HG02970 (cell line): ENCODE measurements around the gene EID3.
"Not testable (repeated sequence)": the region's sequence is repeated elsewhere in the genome, so short reads cannot be mapped to it uniquely, and the experiment has no call there.

Experiments
- ATAC-seq: cut with Tn5 transposase; IDR thresholded peaks from one replicate; pipeline ENCODE4 v1.9.1; 2021; ENCODE audit warnings: mild to moderate bottlenecking, moderate library complexity, moderate number of reproducible peaks; ENCODE audit not compliant: unreplicated experiment, low FRiP score

The EID3 gene

GRCh38 chr12:104310751-104311633 is 7.5 kb downstream of the EID3 start:
- no peak for ATAC-seq

GRCh38 chr12:104312202-104312601 is 8.7 kb downstream of the EID3 start:
- no peak for ATAC-seq

GRCh38 chr12:104312654-104313053 is 9.1 kb downstream of the EID3 start:
- no peak for ATAC-seq

- no peak for ATAC-seq
Measured at GRCh38 chr12:104313568-104314241, 10.2 kb downstream of the EID3 start.

GRCh38 chr12:104314242-104314614 is 10.7 kb downstream of the EID3 start:
- ATAC-seq: no peak

- no peak for ATAC-seq
Measured at GRCh38 chr12:104315326-104316224, 12.0 kb downstream of the EID3 start.

- ATAC-seq: no peak
Measured at GRCh38 chr12:104316936-104317335, 13.4 kb downstream of the EID3 start.

GRCh38 chr12:104317538-104318210 is 14.1 kb downstream of the EID3 start:
- no peak for ATAC-seq

GRCh38 chr12:104319028-104319427 is 15.5 kb downstream of the EID3 start:
- no peak for ATAC-seq

- no peak for ATAC-seq
Measured at GRCh38 chr12:104319918-104320626, 16.5 kb downstream of the EID3 start.

GRCh38 chr12:104320627-104321024 is 17.1 kb downstream of the EID3 start:
- no peak for ATAC-seq

- no peak for ATAC-seq
Measured at GRCh38 chr12:104321949-104322348, 18.4 kb downstream of the EID3 start.

- not testable (repeated sequence) for ATAC-seq
Measured at GRCh38 chr12:104322533-104322932, 19.0 kb downstream of the EID3 start.

GRCh38 chr12:104323899-104324298 is 20.4 kb downstream of the EID3 start:
- ATAC-seq: no peak

- not testable (repeated sequence) for ATAC-seq
Measured at GRCh38 chr12:104328278-104328677, 24.7 kb downstream of the EID3 start.

GRCh38 chr12:104328790-104329189 is 25.3 kb downstream of the EID3 start:
- ATAC-seq: no peak

GRCh38 chr12:104329707-104330532 is 26.4 kb downstream of the EID3 start:
- no peak for ATAC-seq

GRCh38 chr12:104331376-104331775 is 27.8 kb downstream of the EID3 start:
- ATAC-seq: no peak

- not testable (repeated sequence) for ATAC-seq
Measured at GRCh38 chr12:104332273-104332672, 28.7 kb downstream of the EID3 start.
